Keratinocyte (primary cell): ENCODE data around the gene FOXK1.

Experiments used
- CTCF ChIP-seq, 3 experiments: IDR thresholded peaks in 1 of 3; conservative IDR thresholded peaks in 1 of 3; optimal IDR thresholded peaks in 1 of 3; 2 replicates in 2 of 3; 3 replicates in 1 of 3; pipeline versions ENCODE3 to v1.5.1; 2011; ENCODE audit warnings: low read length in 3 of 3, mild to moderate bottlenecking in 3 of 3, moderate library complexity in 2 of 3, control low read depth in 1 of 3, inconsistent platforms in 1 of 3; ENCODE audit not compliant: insufficient read depth in 2 of 3; ENCODE audit errors: extremely low read depth in 1 of 3
- EZH2 ChIP-seq: IDR thresholded peaks from one replicate; pipeline ENCODE4 v1.6.1; 2012; ENCODE audit warnings: inconsistent platforms, mild to moderate bottlenecking, low read length, moderate library complexity

GRCh38 chr7:4722308-4722707, 40.2 kb downstream of the FOXK1 start:
- no peak for TF ChIP-seq CTCF (optimal IDR thresholded peaks at IDR 0.05 in 1 of 3, IDR thresholded peaks at IDR 0.05 in 1 of 3, conservative IDR thresholded peaks at IDR 0.05 in 1 of 3; ENCODE audit: extremely low read depth in 1 of 3, insufficient read depth in 2 of 3, low read length in 3 of 3)
- no peak for TF ChIP-seq EZH2
